NCI-H1417 treated with DMSO at 0.1 percent for 48 hours (cell line): ENCODE measurements around the gene FAM53B.

Experiments
- DNase-seq: peaks from one replicate; lab custom pipeline; 2025; lab: John Stamatoyannopoulos, UW

The FAM53B gene

DNA sequence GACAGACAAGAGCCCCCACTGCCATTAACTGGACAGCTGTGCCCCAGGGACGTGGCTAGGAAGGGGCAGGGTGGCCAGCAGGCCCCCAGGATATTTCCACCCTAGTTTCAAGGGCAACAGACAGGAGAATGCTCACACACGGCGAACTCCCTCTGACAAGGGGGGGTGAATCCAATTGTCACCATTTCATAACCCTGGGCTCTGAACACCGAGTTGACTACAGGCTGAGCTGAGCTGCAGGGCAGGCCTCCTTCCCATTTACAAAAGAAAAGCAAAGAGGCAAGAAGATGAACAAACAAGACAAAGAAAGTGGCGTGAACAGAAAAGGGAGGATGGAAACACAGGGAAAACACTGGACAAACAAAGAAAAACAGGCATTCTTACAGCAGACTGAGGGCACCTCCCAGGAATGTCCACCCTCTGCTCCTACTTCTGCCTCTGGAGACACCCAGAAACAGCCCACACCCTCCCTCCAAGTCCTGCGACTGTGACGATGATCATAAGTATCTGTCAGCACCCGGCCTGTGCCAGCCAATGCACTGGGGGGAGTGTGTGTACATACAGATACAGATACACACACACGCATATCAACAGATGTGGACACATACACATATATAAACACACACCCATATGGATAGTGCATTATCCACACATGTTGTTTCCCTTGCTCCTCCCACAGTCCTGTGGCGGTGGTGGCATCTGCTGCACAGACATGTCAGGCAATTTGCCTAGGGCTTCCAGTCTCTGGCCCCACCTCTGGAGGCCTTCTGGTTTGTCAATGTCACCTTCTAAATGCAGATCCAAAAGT is 66.2 kb downstream of the FAM53B start:
- no peak for DNase-seq

DNA sequence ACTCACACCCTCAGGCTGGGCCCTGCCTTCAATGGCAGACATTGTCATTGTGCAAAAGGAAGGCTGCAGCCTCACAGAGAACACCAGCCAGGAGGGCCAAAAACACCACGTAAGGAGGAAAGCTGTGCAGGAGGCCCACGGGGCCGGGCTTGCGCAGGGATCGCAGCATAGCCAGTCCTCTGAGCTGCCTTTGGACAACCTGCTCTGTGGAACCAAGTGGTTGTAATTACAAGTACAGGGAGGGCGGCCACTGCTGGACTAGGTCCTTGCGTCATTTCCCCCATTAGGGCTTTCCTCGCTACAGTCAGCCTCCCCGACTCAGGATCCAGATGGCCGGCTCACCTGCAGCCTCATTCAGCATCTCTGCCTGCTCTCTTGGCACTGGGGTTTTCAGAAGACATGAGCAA is 66.9 kb downstream of the FAM53B start:
- no peak for DNase-seq

DNA sequence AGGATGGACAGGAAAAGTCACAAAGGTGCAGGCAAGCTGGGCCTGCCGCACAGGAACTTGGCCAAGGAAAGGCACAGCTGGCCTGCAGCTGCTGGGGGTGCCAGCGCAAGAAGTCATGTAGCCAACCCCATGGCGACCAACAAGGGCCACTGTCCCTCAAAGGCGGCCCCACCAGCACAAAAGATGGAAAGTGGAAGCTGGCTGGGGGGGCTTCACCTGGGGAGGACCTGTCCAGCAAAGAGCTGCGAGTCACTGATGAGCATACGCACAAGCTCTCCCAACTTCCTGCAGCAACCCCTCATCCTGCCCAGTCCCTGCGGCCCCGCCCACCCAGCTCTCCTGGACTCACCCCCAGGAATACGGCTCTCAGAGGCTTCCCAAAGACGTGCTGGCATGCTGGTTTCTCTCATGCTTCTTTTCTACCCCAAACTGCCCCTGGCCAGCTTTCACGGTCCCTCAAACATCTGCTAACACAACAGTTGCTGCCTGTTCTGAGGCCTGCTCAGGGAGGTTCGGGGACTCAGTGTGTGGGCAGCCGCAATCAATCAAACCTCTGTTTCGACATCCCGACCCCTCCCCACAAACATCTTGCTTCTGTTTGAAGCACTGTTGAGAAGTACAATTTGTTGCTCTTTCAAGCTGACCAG is 67.6 kb downstream of the FAM53B start:
- DNase-seq, result no peak

DNA sequence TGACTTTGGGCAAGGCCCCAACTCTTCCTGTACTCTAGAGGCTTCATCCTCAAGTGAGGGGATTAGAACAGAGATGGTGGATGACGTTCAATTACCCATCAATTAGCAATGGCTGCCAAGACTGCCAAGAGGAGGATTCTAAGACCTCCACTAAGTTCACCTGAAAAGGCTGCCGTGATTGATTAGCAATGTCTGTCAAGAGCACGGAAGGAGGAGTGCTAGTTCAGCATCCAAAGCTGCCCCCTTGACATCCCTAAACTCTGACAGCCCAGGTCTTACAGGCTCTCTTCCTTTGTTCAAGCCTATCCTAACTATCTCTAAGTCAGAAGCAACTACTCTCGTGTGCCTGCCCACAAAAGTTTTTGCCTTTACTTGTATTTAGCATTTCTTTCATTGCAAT is 68.4 kb downstream of the FAM53B start:
- no peak for DNase-seq

DNA sequence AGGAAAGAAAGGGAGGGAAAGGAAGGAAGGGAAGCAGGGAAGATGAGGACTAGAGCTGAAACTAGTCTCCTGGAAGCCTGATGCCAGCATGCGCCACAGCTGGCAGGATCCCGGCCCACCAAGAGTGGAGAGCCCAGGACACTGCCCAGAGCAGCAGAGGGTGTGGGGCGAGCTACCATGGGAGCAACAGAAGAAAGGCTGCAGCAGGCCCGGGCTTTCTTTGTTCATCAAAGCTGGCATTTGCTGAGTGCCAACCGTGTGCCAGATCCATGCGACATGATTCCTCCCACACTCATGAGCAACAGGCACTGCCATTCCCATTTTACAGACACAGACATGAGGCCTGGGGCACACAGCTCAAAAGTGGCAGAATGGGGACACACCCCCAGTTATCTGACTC is 68.9 kb downstream of the FAM53B start:
- DNase-seq, result no peak

DNA sequence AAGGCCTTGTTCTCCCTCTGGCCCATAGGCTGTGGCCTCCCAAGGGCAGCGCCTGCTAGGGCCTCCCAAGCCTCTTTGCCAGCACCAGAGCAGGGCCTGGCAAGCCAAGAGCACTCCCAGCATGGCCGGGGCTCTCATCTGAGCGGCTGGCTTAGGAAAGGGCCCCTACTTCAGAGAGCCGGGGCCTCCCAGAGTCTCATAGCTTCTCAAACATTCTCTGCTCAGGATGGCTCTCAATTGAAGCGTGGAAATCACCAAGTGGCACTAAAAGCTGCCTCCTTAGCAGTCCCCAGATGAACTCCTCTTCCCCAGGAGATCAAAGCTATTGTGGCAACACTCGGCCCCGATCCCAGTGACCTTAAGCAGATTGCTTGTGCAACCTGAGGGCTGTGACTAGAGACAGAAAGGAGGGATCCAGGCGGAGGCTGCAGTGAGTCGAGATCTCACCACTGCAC is 69.4 kb downstream of the FAM53B start:
- DNase-seq, result no peak

DNA sequence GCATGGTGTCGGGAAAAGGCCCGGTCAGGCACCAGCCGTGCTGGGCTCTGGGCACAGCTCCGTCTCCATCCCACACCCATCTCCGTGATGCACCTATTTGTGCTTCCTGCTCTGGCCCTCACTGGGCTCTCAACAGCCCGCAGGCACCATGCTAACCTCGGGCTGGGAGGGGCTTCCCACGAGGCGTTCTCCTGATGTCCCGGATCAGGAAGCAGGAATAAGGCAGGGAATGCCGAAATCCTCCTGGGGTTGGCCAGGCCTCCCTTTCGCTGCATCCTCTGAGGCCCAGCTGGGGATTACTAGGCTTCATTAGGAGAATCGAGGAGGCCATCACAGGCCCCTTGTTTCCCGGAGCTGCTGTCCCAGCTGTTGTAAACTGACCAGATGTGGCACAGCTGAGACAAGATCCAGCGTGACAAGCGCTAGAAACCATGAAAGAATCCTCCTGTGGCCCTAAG is 72.0 kb downstream of the FAM53B start:
- DNase-seq, result no peak

DNA sequence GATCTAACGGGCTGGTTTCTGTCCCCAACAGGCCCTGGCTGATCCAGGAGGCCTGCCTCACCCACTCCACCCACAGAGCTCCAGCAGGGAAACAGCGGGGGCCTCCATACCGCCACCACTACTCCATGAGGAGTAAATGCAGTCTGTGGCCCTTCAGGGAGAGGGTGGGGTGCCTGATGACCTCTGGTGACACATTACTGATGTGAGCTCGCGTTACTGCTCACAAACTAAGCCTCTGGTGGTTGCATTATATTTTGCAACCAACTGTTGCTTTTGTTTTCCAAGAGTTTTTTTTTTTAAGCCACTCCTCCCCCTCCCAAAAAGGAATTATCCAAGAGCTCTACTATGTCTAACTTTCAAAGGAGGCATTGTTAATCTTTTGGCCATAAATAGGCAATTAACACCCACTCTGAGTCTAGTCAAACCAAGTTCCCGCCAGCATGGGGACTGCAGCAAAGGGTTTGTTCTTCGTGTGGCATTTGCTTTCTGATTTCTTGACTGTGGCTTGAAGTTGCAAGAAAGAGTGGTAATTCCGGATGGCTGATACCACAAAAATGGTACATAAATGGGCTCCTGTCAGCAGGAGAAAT is 72.6 kb downstream of the FAM53B start:
- DNase-seq, result no peak

DNA sequence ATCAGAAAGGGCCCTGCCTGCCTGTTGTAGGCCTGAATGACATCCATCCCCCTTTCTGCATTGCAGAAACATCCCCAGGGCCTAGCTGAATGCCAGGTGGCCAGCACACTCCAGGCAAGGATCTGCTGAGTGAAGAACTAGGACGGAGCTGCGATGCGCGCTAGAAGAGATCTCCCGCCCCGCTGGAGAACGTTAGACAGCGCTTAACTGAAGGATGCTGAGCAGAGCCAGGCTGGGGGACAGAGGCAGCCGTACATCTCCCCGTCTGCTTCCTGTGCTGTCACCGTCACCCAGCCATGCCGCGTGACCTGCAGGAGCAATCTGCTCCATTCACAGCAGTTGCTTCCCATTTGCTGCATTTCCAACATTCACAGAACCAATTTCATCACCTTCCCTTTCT is 73.3 kb downstream of the FAM53B start:
- DNase-seq, result no peak

DNA sequence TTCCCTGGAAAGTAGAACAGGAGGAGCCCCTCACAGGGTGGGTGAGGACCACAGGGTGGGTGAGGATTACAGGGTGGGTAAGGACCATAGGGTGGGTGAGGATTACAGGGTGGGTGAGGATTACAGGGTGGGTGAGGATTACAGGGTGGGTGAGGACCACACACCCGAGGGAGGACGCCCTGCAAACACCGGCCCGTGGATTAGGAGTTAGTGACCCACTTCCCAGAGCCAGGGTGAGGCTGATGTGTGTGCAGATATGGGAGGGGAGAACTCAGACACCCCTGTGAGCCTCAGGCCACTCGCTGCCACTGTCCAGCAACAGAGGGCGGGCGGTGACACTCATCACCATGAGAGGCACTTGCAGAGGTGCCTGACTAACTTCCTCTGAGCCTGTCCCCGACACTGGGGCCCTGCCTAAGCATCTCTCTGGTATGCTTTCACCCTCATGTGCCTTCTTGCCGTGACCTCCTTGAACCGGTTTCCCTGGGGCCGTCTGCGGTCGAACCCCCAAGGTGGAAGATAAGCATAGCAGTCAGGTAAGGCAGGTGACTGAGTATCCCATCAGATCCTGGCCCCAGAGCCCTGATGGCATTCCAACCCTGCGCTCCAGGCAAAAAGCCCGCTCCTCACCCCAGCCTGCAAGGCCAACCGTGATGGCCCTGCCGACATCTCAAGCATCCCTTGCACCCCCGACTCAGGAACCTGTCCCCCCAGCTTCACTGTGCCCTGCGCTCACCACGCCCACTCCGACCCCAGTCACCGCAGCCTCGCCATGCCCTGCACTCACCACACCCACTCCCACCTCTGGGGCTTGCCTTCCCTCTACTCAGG is 74.1 kb downstream of the FAM53B start:
- DNase-seq, result no peak

DNA sequence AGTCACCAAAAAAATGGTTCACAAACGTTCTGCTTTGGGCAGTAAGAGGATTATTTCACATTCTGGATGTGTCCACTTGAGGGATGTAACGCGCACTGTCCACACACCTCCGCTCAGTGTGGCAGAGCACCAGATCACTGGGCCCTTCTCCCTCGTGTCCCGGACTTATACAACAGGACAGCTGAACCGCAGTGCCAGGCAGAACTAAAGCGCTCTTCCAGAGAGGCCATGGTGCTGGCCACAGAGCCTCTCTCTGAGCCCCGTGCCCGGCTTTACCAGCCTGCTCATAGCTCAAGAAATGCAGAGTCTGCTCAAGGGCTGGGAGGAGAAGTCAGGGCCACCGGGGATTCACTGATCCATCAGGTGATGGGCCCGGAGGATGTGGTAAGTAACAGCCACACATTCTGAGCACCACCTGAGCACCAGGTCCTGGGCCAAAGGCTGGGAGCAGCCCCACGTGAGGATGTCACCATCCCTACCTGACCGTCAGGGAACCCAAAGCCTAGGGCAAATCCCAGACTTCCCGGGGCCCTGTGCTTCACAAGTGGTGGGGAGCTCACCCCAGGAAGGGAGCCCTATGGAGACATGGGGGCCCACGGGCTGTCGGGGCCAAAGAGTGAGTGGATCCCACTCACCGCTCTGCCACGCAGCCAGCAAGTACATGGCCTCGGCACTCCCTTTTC is 74.9 kb downstream of the FAM53B start:
- DNase-seq, result no peak

DNA sequence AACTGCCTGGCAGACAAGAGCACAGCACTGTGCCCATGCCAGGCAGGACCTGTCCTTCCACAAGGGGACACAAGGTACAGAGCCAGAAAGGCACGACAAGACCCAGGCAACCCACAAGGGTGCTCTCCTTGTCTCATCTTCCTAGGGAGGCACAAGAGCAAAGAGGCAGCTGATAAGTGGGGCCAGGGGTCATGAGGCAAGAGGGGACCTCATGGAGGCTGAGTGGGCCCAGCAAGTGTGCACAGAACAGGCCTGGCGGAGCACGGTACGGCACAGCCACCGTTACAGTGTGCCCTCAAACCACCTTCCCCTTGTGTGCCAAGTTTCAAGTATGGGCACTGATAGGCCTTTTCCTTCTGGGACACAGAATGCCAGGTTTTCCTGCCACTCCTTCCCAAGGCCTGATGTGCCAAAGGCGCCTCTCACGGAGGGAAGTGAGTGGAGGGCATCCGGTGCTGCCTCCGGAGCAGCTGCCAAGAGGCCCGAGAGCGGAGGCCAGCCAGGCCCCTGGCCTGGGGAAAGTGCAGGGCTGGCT is 75.6 kb downstream of the FAM53B start:
- no peak for DNase-seq

DNA sequence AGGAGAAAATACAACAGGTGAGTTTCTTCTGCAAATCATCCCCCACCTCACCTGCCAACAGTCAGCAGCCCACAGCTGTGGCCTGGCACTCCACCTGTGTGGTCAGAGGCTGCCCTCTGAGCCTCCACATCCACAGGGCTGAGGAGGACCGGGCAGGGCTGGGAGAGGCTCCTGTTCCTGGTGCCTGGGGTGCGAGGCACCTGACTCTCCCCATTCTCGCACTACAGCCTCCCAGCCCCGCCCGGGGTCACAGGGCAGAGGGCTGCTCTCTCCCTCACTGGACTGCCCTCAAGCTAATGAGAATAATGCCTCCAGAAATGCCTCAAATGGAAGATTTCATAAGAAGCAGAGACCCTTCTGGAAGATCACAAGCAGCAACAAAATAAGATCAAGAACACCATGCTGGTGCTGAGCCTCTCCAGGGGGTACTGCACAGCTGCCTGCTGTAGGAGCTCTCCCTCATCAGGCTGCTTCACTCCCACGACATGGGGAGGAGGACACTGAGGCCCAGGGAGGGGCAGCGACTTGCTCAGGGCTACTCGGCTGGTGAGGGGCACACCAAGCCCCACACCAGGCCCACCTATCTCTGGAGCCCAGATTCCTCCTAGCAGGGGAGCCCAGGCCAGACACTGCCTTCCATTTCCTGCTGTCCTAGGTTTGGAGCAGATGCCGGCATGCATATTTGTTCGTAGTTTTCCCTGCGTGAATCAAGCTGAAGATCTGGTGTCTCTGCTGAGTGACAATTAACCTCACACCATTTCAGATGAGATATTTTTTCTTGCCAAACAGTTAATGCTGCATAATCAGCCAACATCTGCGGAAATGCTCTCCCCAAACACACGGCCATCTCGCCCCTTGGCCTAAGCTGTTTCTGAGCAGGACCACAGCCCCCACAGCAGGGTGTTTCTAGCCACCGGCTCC is 76.5 kb downstream of the FAM53B start:
- DNase-seq, result no peak

DNA sequence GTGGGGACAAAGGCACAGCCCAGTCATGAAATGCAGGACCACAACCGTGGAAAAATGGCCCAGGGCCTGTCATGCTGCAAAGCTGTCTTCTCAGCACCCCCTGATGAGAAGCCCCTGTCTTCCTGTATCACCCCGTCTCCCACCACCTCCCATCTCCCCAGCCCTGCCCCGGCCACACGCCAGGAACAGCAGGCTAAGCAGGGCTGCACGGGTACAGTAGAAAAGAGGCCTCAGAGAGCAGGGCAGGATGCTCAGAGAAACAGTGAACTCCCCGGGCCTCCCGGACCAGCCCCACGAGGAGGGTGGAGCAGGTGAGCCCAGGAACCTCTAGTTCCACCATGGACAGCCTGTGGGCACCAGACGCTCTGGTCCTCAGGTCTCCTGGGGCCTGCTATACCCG is 77.7 kb downstream of the FAM53B start:
- DNase-seq, result no peak

DNA sequence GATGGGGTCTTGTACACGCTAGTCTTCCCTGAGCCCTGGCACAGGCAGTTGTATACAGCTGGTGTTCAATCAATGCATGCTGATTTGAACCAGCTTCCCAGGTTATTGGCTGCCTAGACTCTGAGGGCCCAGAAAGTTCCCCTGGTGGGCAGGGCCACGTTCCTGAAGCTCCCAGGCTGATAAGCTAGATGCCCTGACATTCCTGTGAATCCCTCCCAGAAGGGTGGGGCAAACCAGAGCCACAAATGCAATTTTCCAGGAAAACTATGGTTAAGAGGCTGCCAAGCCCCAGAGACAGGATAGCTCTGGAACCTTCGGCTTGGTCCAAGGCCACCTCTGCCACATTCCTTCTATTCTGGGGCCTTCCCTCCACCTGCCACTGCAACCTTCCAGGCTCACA is 78.2 kb downstream of the FAM53B start:
- no peak for DNase-seq

DNA sequence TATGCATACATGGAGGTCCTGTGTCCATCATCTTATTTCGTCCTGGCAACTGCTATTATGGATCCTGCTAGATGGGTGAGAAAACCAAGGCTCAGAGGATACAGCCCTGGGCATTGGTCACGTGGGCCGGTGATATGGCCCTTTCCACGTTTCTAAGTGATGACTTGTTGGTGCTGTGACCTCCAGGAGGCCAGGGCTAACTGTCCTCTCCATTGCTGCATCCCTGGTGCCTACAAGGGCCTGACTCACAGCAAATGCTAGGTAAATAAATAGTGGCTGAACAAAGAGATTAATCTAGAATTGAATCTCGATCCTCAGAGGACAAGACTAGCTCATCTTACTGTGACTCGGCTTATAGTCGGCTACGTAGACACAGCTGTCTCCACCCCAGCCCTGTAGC is 78.6 kb downstream of the FAM53B start:
- no peak for DNase-seq

DNA sequence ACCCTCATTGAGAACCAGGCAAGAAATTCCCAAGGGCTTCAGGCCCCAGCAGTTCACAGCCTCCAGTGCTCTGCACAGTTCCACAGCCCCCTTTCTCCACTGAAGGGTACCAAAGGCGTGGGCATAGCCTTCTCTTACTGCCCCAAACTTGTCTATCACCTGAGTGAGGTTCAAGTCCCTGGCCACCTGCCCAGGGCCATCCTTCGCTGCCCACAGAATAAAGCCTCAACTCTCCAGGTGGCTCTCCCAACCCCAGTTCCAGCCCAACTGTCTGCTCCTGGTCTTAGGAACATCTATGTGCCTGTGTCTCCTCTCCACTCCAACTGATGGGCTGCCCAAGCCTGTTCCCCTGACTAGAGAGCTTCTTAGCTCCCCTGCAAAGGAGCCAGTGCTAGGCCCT is 79.1 kb downstream of the FAM53B start:
- no peak for DNase-seq

DNA sequence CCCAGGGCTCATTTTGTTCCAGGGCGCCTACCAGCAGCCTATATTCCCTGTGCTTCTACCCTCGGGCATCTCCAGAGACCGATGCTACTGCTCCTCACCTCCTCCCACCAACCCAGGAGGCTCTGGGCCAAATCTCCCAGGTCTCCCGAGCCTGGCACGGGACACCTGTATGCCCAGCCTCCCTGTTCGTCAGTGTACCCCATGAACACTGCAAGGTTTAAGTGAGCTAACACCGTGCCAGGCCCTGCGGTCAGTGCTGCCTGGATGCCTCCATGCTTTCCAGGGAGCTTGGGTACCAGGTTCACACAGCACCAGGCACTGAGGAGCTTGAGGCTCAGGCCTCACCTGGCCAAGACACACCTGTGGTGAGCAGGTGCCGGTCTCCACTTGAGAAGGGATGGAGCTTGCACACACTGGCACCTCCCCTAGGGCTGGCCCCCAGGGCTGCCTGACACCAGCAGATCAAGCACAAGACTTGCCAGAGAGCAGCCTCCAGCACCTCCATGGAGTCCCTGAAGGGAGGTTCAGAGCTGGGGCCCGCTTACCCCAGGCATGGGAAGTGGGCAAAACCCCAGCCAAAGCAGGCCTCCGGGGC is 80.3 kb downstream of the FAM53B start:
- no peak for DNase-seq

DNA sequence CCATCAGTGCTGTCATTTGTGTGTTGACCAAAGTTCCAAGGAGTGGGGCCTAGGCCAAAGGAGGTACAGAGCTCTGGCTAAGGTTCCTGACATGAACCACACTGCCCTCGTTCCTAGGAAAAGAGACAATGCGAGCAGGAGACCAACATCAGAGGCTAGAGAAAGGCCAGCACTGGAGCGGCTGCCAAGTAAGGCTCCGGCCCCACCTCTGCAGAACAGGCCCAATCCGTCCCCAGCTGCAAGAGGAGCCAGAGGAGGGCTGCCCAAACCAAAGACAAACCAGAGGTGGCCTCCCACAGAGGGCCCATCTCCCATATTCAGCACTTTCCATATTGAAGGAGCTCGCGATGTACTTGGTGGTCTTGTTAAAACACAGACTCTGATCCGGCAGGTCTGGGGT is 81.0 kb downstream of the FAM53B start:
- DNase-seq, result no peak

DNA sequence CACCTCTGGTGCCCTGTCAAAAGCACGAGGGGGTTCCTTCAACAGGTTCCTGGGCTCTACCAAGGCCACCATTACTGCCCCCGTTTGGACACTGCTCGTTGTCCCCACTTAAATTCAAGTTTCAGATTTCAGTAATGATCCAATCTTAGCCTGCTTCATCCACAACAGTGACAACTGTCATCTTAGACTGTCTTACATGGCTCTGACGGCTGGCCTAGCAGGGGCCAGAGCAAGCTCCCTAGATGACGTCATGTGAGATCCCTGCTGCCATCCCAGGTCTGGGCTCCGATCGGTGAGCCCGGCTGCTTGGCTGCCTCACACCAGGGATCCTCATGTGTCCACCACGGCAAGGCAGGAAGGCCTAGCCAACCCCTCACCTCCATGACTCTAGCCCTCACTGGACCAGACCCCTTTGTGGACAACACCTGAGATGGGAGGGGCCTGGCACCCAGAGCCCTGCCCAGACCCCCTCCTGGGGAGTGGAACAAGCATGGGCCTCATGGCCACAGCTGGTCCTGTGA is 82.5 kb downstream of the FAM53B start:
- DNase-seq, result no peak
